Liver (tissue), 9 donors: ENCODE measurements around the gene ADCY10. TPM values are rescaled to one million over a fixed set of nuclear protein-coding genes. Genes with fewer than 3 reads are reported as not detected.

Source experiments
- DNase-seq: peaks from one replicate; pipeline ENCODE4 v3.0.0-alpha.2; 2017; ENCODE audit warnings: low spot score
- H3K27ac ChIP-seq, 2 donors: one replicate each; pipeline ENCODE4 v1.7.0; 2013; ENCODE audit warnings: inconsistent platforms in 2 of 2, low read length in 2 of 2, control low read depth in 1 of 2, low read depth in 1 of 2, mild to moderate bottlenecking in 1 of 2
- H3K27me3 ChIP-seq, 4 donors: one replicate each; pipeline versions ENCODE4 v1.6.1 to v1.7.0; 2013; ENCODE audit warnings: low read length in 3 of 4, inconsistent platforms in 1 of 4, mild to moderate bottlenecking in 1 of 4, moderate library complexity in 1 of 4; ENCODE audit not compliant: control insufficient read depth in 4 of 4, insufficient read depth in 4 of 4
- H3K36me3 ChIP-seq, 4 donors: one replicate each; pipeline versions ENCODE4 v1.6.1 to v1.7.0; 2013; ENCODE audit warnings: low read length in 3 of 4, mild to moderate bottlenecking in 3 of 4, low read depth in 1 of 4, moderate library complexity in 1 of 4; ENCODE audit not compliant: control insufficient read depth in 4 of 4, insufficient read depth in 3 of 4
- H3K4me1 ChIP-seq, 4 donors: one replicate each; pipeline versions ENCODE4 v1.6.1 to v1.7.0; 2013; ENCODE audit warnings: low read length in 3 of 4, mild to moderate bottlenecking in 3 of 4, moderate library complexity in 1 of 4; ENCODE audit not compliant: control insufficient read depth in 4 of 4, insufficient read depth in 4 of 4
- H3K4me3 ChIP-seq, 3 donors: one replicate each; pipeline versions ENCODE4 v1.6.1 to v1.7.0; 2013; ENCODE audit warnings: low read length in 3 of 3, control low read depth in 1 of 3, low read depth in 1 of 3, mild to moderate bottlenecking in 1 of 3
- H3K9ac ChIP-seq, 2 donors: one replicate each; pipeline ENCODE4 v1.7.0; 2013; ENCODE audit warnings: low read length in 2 of 2, mild to moderate bottlenecking in 2 of 2, moderate library complexity in 2 of 2, control low read depth in 1 of 2, low read depth in 1 of 2
- H3K9me3 ChIP-seq, 4 donors: one replicate each; pipeline versions ENCODE4 v1.6.1 to v1.7.0; 2013; ENCODE audit warnings: low read length in 3 of 4; ENCODE audit not compliant: control insufficient read depth in 4 of 4
- EGR1 ChIP-seq, 2 donors: IDR thresholded peaks; 2 replicates each; pipeline ENCODE4 v1.6.1; 2016 to 2018; ENCODE audit warnings: antibody characterized with exemption in 2 of 2, low read depth in 2 of 2
- FOXA1 ChIP-seq: IDR thresholded peaks from 2 replicates; pipeline ENCODE4 v1.6.1; 2016; ENCODE audit warnings: antibody characterized with exemption
- FOXA2 ChIP-seq: IDR thresholded peaks from 2 replicates; pipeline ENCODE4 v1.6.1; 2016; ENCODE audit warnings: antibody characterized with exemption
- GABPA ChIP-seq, 2 donors: IDR thresholded peaks in 1 of 2; conservative IDR thresholded peaks in 1 of 2; 2 replicates each; pipeline ENCODE4 v1.6.1; 2016; ENCODE audit warnings: antibody characterized with exemption in 2 of 2, mild to moderate bottlenecking in 1 of 2, moderate library complexity in 1 of 2
- HNF4G ChIP-seq: IDR thresholded peaks from 2 replicates; pipeline ENCODE4 v1.6.1; 2016; ENCODE audit warnings: antibody characterized with exemption
- JUND ChIP-seq, 2 donors: IDR thresholded peaks; 2 replicates each; pipeline ENCODE4 v1.6.1; 2016; ENCODE audit warnings: antibody characterized with exemption in 2 of 2
- NR2F2 ChIP-seq: IDR thresholded peaks from 2 replicates; pipeline ENCODE4 v1.6.1; 2016; ENCODE audit warnings: antibody characterized with exemption
- RAD21 ChIP-seq, 2 donors: IDR thresholded peaks; 2 replicates each; pipeline ENCODE4 v1.6.1; 2016; ENCODE audit warnings: antibody characterized with exemption in 2 of 2, mild to moderate bottlenecking in 2 of 2
- RXRA ChIP-seq, 2 donors: IDR thresholded peaks; 2 replicates each; pipeline ENCODE4 v1.6.1; 2017 to 2018; ENCODE audit warnings: antibody characterized with exemption in 2 of 2, mild to moderate bottlenecking in 1 of 2
- SP1 ChIP-seq: IDR thresholded peaks from 2 replicates; pipeline ENCODE4 v1.6.1; 2018; ENCODE audit warnings: antibody characterized with exemption, mild to moderate bottlenecking
- TAF1 ChIP-seq: conservative IDR thresholded peaks from 2 replicates; pipeline ENCODE4 v1.6.1; 2016; ENCODE audit warnings: antibody characterized with exemption, mild to moderate bottlenecking
- YY1 ChIP-seq: IDR thresholded peaks from 2 replicates; pipeline ENCODE4 v1.6.1; 2016; ENCODE audit warnings: antibody characterized with exemption, mild to moderate bottlenecking
- WGBS: extraction: QIAGEN DNeasy Blood & Tissue Kit; methylation state at CpG from one replicate; pipeline ENCODE4 v1.1.7; 2013; 5-methylcytosine and 5-hydroxymethylcytosine counted together
- polyA plus RNA-seq, 2 donors: library from polyadenylated mRNA; stranded (reverse) in 1 of 2; unstranded in 1 of 2; fragments of 200-250 nt in 1 of 2; fragments of >200 nt in 1 of 2; fragmentation: Nextera tagmentation in 1 of 2; extraction: Ambion mirVana in 1 of 2; gene quantifications; one replicate each; pipeline versions ENCODE4 v1.2.1 to v1.2.3, GENCODE V29; 2013 to 2015
- total RNA-seq, 2 donors: library from RNA; depleted of rRNA; stranded (reverse); fragments of >200 nt; gene quantifications; one replicate each; pipeline ENCODE4 v1.2.3, GENCODE V29; 2014
- TF ChIP-seq, protein P1 (sequence below): IDR thresholded peaks from 2 replicates; pipeline ENCODE4 v1.6.1; 2016; ENCODE audit warnings: antibody characterized with exemption
- TF ChIP-seq, protein P2 (sequence below): IDR thresholded peaks from 2 replicates; pipeline ENCODE4 v1.6.1; 2016; ENCODE audit warnings: antibody characterized with exemption
- TF ChIP-seq, protein P3 (sequence below): IDR thresholded peaks from 2 replicates; pipeline ENCODE4 v1.6.1; 2016; ENCODE audit warnings: antibody characterized with exemption, mild to moderate bottlenecking
- TF ChIP-seq, protein P4 (sequence below): IDR thresholded peaks from 2 replicates; pipeline ENCODE4 v1.6.1; 2016; ENCODE audit warnings: antibody characterized with exemption
- TF ChIP-seq, protein P5 (sequence below): fragments of 150-350 bp; IDR thresholded peaks from 2 replicates; pipeline ENCODE4 v1.5.1; 2017; ENCODE audit warnings: improper control_type of control experiment, low read depth, low read length; ENCODE audit not compliant: missing input control
- donor health status: healthy.
- donor health status: healthy.
- donor health status: healthy.
- donor health status: healthy.
- donor health status: healthy.

ADCY10 gene
- total and polyA plus RNA-seq, 4 donors = 0.89 to 4.7 (median 2.3) TPM

DNA sequence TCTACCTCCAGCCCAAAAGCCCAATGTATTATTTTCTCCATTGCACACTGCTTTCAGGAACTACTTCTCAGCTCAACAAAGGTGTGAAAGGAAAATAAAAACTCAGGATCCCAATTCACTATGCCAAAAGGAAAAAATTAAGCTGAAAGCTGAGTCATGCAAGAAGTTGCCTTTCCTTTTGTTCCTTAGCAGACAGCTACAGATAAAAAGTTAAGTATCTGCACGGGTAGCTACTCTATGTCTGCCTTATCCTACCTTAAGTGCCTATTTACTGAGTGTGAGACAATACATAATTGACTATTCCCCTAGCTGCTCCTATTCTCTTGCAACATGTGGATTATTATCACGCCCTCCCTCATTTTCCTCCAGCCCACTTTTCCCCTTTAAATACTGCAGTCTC lies 84.1 kb downstream of the ADCY10 start:
- WGBS = 72% methylated on average over 2 of the region's 2 CpGs
- no peaks in the 10 kb centered on the region for H3K4me1 ChIP-seq

DNA sequence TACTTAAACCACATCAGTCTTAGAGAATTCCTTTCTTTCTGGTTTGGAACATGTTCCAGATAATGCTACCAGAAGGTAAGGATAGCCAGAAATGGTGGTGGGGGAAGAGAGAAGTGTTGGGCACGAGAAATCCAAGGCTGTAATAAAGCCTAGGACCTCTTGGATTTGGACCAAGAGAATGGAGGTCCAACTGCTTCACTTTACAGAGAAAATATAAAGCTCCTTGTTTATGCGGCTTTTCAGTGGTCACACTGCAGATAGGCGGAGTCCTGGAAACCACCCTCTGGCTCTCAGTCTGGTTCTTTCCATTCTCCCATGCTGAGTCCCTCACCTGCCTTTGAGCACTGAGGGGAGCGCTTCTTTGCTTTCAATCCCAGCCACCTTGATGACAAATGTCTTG lies 87.8 kb downstream of the ADCY10 start:
- no peak for TF ChIP-seq EGR1 (IDR thresholded peaks at IDR 0.05; ENCODE audit: low read depth in 2 of 2)
- no peak for TF ChIP-seq HNF4G
- TF ChIP-seq FOXA1 = no peak
- TF ChIP-seq YY1 = no peak
- no peak for TF ChIP-seq RAD21 (IDR thresholded peaks at IDR 0.05)
- no peak for TF ChIP-seq NR2F2
- TF ChIP-seq, protein P1, sequence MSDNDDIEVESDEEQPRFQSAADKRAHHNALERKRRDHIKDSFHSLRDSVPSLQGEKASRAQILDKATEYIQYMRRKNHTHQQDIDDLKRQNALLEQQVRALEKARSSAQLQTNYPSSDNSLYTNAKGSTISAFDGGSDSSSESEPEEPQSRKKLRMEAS = no peak
- TF ChIP-seq TAF1 = no peak
- TF ChIP-seq, protein P2, sequence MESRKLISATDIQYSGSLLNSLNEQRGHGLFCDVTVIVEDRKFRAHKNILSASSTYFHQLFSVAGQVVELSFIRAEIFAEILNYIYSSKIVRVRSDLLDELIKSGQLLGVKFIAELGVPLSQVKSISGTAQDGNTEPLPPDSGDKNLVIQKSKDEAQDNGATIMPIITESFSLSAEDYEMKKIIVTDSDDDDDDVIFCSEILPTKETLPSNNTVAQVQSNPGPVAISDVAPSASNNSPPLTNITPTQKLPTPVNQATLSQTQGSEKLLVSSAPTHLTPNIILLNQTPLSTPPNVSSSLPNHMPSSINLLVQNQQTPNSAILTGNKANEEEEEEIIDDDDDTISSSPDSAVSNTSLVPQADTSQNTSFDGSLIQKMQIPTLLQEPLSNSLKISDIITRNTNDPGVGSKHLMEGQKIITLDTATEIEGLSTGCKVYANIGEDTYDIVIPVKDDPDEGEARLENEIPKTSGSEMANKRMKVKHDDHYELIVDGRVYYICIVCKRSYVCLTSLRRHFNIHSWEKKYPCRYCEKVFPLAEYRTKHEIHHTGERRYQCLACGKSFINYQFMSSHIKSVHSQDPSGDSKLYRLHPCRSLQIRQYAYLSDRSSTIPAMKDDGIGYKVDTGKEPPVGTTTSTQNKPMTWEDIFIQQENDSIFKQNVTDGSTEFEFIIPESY = no peak
- Histone ChIP-seq H3K36me3 (no peaks in the 10 kb centered on the region), H3K4me1 (no peaks in the 10 kb centered on the region), H3K9me3 (no peaks in the 10 kb centered on the region), H3K27ac (no peak overlapping the region), H3K9ac (no peak overlapping the region), H3K27me3 (no peaks in the 10 kb centered on the region), H3K4me3 (no peak overlapping the region)
- WGBS = 95% methylated on average over 4 of the region's 4 CpGs
- no peak for DNase-seq

More for the DNA sequence above, 84.1 kb downstream of the ADCY10 start:
- Histone ChIP-seq H3K27ac (no peak overlapping the region), H3K27me3 (no peaks in the 10 kb centered on the region), H3K4me3 (no peak overlapping the region), H3K9me3 (no peaks in the 10 kb centered on the region), H3K36me3 (no peaks in the 10 kb centered on the region), H3K9ac (no peak overlapping the region)
- no peak for TF ChIP-seq FOXA2
- no peak for TF ChIP-seq JUND (IDR thresholded peaks at IDR 0.05)
- no peak for TF ChIP-seq HNF4G
- TF ChIP-seq YY1 = no peak
- no peak for TF ChIP-seq SP1
- TF ChIP-seq GABPA (IDR thresholded peaks at IDR 0.05 in 1 of 2, conservative IDR thresholded peaks at IDR 0.05 in 1 of 2) = no peak
- TF ChIP-seq, protein P3, sequence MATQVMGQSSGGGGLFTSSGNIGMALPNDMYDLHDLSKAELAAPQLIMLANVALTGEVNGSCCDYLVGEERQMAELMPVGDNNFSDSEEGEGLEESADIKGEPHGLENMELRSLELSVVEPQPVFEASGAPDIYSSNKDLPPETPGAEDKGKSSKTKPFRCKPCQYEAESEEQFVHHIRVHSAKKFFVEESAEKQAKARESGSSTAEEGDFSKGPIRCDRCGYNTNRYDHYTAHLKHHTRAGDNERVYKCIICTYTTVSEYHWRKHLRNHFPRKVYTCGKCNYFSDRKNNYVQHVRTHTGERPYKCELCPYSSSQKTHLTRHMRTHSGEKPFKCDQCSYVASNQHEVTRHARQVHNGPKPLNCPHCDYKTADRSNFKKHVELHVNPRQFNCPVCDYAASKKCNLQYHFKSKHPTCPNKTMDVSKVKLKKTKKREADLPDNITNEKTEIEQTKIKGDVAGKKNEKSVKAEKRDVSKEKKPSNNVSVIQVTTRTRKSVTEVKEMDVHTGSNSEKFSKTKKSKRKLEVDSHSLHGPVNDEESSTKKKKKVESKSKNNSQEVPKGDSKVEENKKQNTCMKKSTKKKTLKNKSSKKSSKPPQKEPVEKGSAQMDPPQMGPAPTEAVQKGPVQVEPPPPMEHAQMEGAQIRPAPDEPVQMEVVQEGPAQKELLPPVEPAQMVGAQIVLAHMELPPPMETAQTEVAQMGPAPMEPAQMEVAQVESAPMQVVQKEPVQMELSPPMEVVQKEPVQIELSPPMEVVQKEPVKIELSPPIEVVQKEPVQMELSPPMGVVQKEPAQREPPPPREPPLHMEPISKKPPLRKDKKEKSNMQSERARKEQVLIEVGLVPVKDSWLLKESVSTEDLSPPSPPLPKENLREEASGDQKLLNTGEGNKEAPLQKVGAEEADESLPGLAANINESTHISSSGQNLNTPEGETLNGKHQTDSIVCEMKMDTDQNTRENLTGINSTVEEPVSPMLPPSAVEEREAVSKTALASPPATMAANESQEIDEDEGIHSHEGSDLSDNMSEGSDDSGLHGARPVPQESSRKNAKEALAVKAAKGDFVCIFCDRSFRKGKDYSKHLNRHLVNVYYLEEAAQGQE = no peak
- no peak for TF ChIP-seq FOXA1
- TF ChIP-seq, protein P4, sequence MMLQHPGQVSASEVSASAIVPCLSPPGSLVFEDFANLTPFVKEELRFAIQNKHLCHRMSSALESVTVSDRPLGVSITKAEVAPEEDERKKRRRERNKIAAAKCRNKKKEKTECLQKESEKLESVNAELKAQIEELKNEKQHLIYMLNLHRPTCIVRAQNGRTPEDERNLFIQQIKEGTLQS = no peak
- no peak for TF ChIP-seq RXRA (IDR thresholded peaks at IDR 0.05)
- TF ChIP-seq TAF1 = no peak
- TF ChIP-seq, protein P2 = no peak
- TF ChIP-seq, protein P1 = no peak
- TF ChIP-seq NR2F2 = no peak
- TF ChIP-seq, protein P5, sequence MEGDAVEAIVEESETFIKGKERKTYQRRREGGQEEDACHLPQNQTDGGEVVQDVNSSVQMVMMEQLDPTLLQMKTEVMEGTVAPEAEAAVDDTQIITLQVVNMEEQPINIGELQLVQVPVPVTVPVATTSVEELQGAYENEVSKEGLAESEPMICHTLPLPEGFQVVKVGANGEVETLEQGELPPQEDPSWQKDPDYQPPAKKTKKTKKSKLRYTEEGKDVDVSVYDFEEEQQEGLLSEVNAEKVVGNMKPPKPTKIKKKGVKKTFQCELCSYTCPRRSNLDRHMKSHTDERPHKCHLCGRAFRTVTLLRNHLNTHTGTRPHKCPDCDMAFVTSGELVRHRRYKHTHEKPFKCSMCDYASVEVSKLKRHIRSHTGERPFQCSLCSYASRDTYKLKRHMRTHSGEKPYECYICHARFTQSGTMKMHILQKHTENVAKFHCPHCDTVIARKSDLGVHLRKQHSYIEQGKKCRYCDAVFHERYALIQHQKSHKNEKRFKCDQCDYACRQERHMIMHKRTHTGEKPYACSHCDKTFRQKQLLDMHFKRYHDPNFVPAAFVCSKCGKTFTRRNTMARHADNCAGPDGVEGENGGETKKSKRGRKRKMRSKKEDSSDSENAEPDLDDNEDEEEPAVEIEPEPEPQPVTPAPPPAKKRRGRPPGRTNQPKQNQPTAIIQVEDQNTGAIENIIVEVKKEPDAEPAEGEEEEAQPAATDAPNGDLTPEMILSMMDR = no peak
- no peak for DNase-seq
